Measurements from ENCODE around the gene CFAP58. TPM values are rescaled to one million over a fixed set of nuclear protein-coding genes. Genes with fewer than 3 reads are reported as not detected.
A peak's percentile ranks its signal among the peaks of the same experiment; 100 is the strongest.

CFAP58 gene
- total RNA-seq, 2 donors from 2014 or later = 3.5 to 4.8 TPM

DNA sequence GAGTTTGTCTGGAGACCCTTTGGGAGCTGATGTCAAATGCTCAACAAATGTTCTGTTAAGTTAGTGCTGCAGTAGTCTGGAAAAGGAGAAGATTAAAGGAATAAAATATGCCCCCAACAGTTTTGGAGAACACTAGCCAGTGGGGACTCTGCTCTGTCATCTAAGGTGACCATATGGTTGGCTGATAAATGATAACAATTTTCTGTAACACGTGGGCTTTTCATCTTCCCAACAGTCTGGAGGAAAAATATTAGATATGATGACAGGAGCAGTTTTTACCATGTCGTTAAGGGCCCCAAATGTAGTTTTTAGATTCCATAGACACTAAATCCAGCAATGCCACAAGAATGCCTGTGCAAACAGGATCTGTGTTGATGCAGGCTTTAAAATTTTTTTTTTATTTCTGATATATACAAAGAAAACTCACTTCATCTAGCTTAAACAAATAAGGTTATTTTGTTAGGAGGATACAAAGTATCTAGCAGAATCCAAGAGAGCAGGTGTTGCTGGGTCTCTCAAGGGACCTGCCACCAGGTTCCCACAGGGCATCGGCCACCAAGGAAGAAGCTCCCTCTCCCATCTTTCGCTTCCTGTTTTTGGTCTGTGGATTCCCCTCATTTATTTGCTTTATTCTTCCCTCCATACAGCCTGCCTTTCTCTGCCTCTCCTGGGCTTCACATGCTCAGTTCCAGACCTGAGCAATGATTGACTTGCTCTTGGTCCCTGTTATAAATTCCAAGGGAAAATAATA, 6.2 kb upstream of the CFAP58 start:
- H3K36me3 ChIP-seq = no peaks in the 10 kb centered on the region
- H3K27ac ChIP-seq = no peak overlapping the region
- TF ChIP-seq, protein P1, sequence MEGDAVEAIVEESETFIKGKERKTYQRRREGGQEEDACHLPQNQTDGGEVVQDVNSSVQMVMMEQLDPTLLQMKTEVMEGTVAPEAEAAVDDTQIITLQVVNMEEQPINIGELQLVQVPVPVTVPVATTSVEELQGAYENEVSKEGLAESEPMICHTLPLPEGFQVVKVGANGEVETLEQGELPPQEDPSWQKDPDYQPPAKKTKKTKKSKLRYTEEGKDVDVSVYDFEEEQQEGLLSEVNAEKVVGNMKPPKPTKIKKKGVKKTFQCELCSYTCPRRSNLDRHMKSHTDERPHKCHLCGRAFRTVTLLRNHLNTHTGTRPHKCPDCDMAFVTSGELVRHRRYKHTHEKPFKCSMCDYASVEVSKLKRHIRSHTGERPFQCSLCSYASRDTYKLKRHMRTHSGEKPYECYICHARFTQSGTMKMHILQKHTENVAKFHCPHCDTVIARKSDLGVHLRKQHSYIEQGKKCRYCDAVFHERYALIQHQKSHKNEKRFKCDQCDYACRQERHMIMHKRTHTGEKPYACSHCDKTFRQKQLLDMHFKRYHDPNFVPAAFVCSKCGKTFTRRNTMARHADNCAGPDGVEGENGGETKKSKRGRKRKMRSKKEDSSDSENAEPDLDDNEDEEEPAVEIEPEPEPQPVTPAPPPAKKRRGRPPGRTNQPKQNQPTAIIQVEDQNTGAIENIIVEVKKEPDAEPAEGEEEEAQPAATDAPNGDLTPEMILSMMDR (IDR thresholded peaks at IDR 0.05) = no peak
- peaks cover 0 to 27% of the 10 kb centered on the region in 2 donors for H3K4me1 ChIP-seq
- H3K4me3 ChIP-seq = no peak overlapping the region
- H3K9me3 ChIP-seq = no peaks in the 10 kb centered on the region
- no peak for DNase-seq (ENCODE audit: low spot score)
- no peaks in the 10 kb centered on the region for H3K27me3 ChIP-seq

DNA sequence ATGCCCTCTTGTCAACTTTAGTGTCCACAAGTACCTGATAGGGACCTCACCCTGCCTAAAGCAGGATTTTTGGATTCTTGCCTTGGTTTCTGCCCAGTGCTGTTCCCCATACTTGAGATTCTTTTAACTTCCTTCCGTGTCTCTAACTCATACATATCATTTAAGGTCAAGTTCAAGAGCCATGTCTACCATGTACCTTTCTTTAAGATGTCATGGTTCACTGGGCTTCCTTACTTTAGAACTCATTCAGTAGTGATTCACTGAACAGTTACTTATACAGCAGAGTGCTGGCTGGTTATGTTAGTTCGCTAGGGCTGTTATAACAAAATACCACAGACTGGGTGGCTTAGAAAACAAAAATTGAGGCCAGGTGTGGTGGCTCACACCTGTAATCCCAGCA, 5.0 kb upstream of the CFAP58 start:
- H3K27ac ChIP-seq = no peak overlapping the region
- peaks cover 0 to 26% of the 10 kb centered on the region in 2 donors for H3K4me1 ChIP-seq
- TF ChIP-seq, protein P1 (IDR thresholded peaks at IDR 0.05) = no peak
- no peak overlapping the region for H3K4me3 ChIP-seq
- no peaks in the 10 kb centered on the region for H3K36me3 ChIP-seq
- H3K27me3 ChIP-seq = no peaks in the 10 kb centered on the region
- H3K9me3 ChIP-seq = no peaks in the 10 kb centered on the region
- no peak for DNase-seq (ENCODE audit: low spot score)

DNA sequence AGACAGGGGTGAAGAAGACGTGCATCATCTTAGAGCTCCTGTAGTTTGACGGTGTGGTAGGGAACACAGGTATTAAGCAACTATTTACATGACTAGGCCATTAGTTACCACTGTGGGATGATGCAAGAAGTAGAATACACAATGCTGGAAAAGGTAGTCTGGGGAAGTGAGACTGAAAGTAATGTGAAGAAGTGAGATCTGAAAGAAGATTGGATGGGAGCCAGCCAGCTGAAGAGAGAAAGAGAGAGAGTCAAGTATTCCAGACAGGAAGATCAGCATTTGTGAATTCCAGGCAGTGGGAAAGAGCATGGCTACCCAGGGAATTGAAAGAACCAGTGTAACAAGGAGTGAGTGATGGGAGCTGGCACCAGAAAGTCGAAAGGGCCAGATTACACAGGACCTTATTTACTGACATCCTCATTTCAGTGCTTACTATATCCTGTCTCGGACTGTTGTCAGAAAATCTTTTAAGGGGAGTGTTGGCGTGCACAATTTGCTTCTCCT, 4.0 kb upstream of the CFAP58 start:
- peak overlapping the region; percentile 31 to 66 for H3K27ac ChIP-seq
- H3K4me3 ChIP-seq = no peak overlapping the region
- DNase-seq (ENCODE audit: low spot score) = no peak

DNA sequence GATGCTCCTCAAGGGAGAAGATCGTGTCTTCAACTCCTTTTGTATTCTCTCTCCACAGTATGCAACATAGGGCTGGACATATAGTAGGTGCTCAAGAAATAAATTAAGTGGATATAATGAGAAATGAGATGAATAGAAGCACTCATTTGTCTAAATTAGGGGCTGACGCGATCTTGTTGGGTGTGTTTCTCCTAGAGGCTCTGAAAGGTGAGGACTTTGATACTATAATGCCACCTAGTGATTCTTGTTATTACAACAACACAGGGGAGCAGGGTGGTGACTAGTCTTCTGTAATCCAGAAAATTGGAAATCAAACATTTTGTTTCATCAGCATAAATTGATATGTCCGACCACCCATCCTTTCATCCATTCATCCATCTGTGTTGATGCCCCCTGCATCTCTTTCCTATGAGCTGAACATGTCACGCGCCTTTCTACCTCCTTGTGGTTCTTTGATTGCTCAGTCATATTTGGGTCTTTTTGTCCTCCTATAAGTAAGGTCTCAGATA, 3.5 kb upstream of the CFAP58 start:
- peaks cover 0 to 24% of the 10 kb centered on the region in 2 donors for H3K4me1 ChIP-seq
- DNase-seq (ENCODE audit: low spot score) = no peak

More for the DNA sequence above, 4.0 kb upstream of the CFAP58 start:
- H3K9me3 ChIP-seq = no peaks in the 10 kb centered on the region
- H3K27me3 ChIP-seq = no peaks in the 10 kb centered on the region
- H3K4me1 ChIP-seq = peaks cover 0 to 24% of the 10 kb centered on the region in 2 donors
- TF ChIP-seq, protein P1 (IDR thresholded peaks at IDR 0.05) = no peak
- no peaks in the 10 kb centered on the region for H3K36me3 ChIP-seq

DNA sequence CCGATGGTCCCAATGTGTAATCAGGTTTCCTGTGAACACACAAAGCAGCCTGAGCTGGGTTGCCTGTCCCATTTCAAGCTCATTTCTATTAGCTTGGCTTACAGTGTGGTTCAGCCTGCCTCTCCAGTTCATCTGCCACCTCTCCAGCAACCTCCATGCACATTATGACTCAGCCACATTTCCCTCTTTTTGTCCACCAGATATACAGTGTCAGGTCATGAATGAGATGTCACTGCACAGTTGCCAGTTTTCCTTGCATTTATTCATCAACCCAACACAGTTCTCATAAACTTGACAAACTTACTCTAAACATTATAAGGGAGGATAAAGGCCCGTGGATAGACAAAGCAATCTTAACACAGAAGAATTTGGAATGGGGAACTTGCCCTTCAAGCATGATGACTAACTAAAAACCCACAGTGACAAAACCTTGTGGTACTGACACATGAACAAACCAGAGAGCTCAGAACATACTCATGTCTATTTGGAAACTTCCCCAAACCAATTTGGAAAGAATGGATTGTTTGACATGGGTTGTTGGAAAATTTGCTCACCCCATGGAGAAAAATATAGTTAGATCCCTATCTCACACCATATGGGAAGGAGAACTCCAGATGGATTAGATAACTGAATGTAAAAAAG, 2.5 kb upstream of the CFAP58 start:
- no peaks in the 10 kb centered on the region for H3K36me3 ChIP-seq
- no peak overlapping the region for H3K27ac ChIP-seq
- peaks cover 0 to 24% of the 10 kb centered on the region in 2 donors for H3K4me1 ChIP-seq
- H3K4me3 ChIP-seq = no peak overlapping the region
- no peaks in the 10 kb centered on the region for H3K27me3 ChIP-seq
- no peak for DNase-seq (ENCODE audit: low spot score)
- TF ChIP-seq, protein P1 (IDR thresholded peaks at IDR 0.05) = no peak
- H3K9me3 ChIP-seq = no peaks in the 10 kb centered on the region

More for the DNA sequence above, 3.5 kb upstream of the CFAP58 start:
- Histone ChIP-seq H3K27ac (peak overlapping the region; percentile 31 to 66), H3K4me3 (no peak overlapping the region), H3K36me3 (no peaks in the 10 kb centered on the region), H3K27me3 (no peaks in the 10 kb centered on the region), H3K9me3 (no peaks in the 10 kb centered on the region)
- TF ChIP-seq, protein P1 (IDR thresholded peaks at IDR 0.05) = peak; percentile 32 to 79

Measured in right atrium auricular region (tissue), 2 donors.